Vagina (tissue), 2 donors: ENCODE results near the gene KRTAP12-3.

Source experiments
- CTCF ChIP-seq, 3 experiments: fragments of 450-650 bp in 2 of 3; fragments of 200-600 bp in 1 of 3; sonication (generic) in 1 of 3; IDR thresholded peaks; one replicate each; pipeline ENCODE4 v1.5.1; 2017 to 2019; ENCODE audit warnings: antibody characterized with exemption in 3 of 3, mild to moderate bottlenecking in 2 of 3, moderate library complexity in 2 of 3
- POLR2A ChIP-seq, 2 donors: fragments of 450-650 bp; IDR thresholded peaks; one replicate each; pipeline ENCODE4 v1.6.1; 2017; ENCODE audit warnings: antibody characterized with exemption in 2 of 2, mild to moderate bottlenecking in 2 of 2, moderate library complexity in 2 of 2

- TF ChIP-seq CTCF (IDR thresholded peaks at IDR 0.05) = no peak
- TF ChIP-seq POLR2A (IDR thresholded peaks at IDR 0.05) = no peak
Observed at GRCh38 chr21:44653656-44654575, 3.8 kb upstream of the KRTAP12-3 start.
